ENCODE data around the gene TRIM5.

TRIM5 gene

GRCh38 chr11:5622802-5623201, 62.1 kb downstream of the TRIM5 start:
- no peak for DNase-seq

DNA sequence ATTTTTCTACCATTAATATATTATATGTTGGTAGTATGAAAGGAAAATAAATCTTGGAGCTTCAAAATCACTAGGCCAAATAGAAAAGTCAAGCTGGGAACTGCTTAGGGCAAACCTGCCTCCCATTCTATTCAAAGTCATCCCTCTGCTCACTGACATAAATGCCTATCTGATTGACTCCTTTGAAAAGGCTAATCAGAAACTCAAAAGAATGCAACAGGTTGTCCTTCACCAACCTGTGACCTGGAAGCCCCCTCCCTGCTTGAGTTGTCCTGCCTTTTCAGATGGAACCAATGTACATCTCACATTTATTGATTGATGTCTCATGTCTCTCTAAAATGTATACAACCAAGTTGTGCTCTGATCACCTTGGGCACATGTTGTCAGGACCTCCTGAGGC, 63.3 kb downstream of the TRIM5 start:
- no peak for DNase-seq

- no peak for DNase-seq
Measured at GRCh38 chr11:5620651-5621521, 64.0 kb downstream of the TRIM5 start.

GRCh38 chr11:5618807-5619206, 66.1 kb downstream of the TRIM5 start:
- DNase-seq: no peak

All from CD4-positive, alpha-beta T cell treated with Interleukin-15 for 1 hour (primary cell).